Activated CD8-positive, alpha-beta memory T cell treated with anti-CD3 and anti-CD28 coated beads for 4 hours (primary cell): ENCODE results near the gene MAP1LC3A.
"Not testable (repeated sequence)": the region's sequence is repeated elsewhere in the genome, so short reads cannot be mapped to it uniquely, and the experiment has no call there.

Source experiments
- DNase-seq, 2 donors: peaks; one replicate each; pipeline ENCODE4 v3.0.0-alpha.2; 2020; ENCODE audit warnings: low read depth in 2 of 2

MAP1LC3A gene

GRCh38 chr20:34558320-34559218 is at the start of gene MAP1LC3A:
Gene MAP1LC3A, plus strand, starts transcription at chr20:34558718. Its CDS starts 151 bp downstream, at chr20:34558869.
- DNase-seq: peak; percentile 86 to 87

GRCh38 chr20:34510575-34510974 is 47.9 kb upstream of the MAP1LC3A start:
- no peak for DNase-seq

GRCh38 chr20:34511891-34512265 is 46.6 kb upstream of the MAP1LC3A start:
- no peak for DNase-seq

GRCh38 chr20:34512266-34512954 is 46.1 kb upstream of the MAP1LC3A start:
- DNase-seq: no peak

GRCh38 chr20:34512955-34513419 is 45.5 kb upstream of the MAP1LC3A start:
- DNase-seq: no peak

GRCh38 chr20:34514034-34514433 is 44.5 kb upstream of the MAP1LC3A start:
- not testable (repeated sequence) for DNase-seq

- DNase-seq: no peak
These were observed 43.5 kb upstream of the MAP1LC3A start for GRCh38 chr20:34514897-34515483.

- DNase-seq: peak in 1 of 2 donors; percentile 43
These were observed 42.9 kb upstream of the MAP1LC3A start for GRCh38 chr20:34515484-34516246.

GRCh38 chr20:34516247-34517113 is 42.0 kb upstream of the MAP1LC3A start, which contains the start of gene DYNLRB1:
Gene DYNLRB1, plus strand, starts transcription at chr20:34516422. Its CDS starts 37 bp downstream, at chr20:34516459.
- DNase-seq: peak; percentile 91 to 92

- no peak for DNase-seq
These were observed 41.4 kb upstream of the MAP1LC3A start for GRCh38 chr20:34517114-34517505.

GRCh38 chr20:34518863-34519262 is 39.7 kb upstream of the MAP1LC3A start:
- not testable (repeated sequence) for DNase-seq

- DNase-seq: not testable (repeated sequence)
These were observed 38.7 kb upstream of the MAP1LC3A start for GRCh38 chr20:34519841-34520240.

- no peak for DNase-seq
These were observed 35.3 kb upstream of the MAP1LC3A start for GRCh38 chr20:34522969-34523871.

- DNase-seq: no peak
These were observed 34.1 kb upstream of the MAP1LC3A start for GRCh38 chr20:34524426-34524825.

GRCh38 chr20:34525342-34525708 is 33.2 kb upstream of the MAP1LC3A start:
- no peak for DNase-seq

GRCh38 chr20:34525709-34526416 is 32.7 kb upstream of the MAP1LC3A start:
- no peak for DNase-seq

- DNase-seq: no peak
These were observed 32.1 kb upstream of the MAP1LC3A start for GRCh38 chr20:34526466-34526865.

- no peak for DNase-seq
These were observed 31.5 kb upstream of the MAP1LC3A start for GRCh38 chr20:34527016-34527415.

- no peak for DNase-seq
These were observed 29.6 kb upstream of the MAP1LC3A start for GRCh38 chr20:34528921-34529297.
